Measurements from ENCODE around the gene ADGRA1.
"Not testable (repeated sequence)": the region's sequence is repeated elsewhere in the genome, so short reads cannot be mapped to it uniquely, and the experiment has no call there.

ADGRA1 gene, protein sequence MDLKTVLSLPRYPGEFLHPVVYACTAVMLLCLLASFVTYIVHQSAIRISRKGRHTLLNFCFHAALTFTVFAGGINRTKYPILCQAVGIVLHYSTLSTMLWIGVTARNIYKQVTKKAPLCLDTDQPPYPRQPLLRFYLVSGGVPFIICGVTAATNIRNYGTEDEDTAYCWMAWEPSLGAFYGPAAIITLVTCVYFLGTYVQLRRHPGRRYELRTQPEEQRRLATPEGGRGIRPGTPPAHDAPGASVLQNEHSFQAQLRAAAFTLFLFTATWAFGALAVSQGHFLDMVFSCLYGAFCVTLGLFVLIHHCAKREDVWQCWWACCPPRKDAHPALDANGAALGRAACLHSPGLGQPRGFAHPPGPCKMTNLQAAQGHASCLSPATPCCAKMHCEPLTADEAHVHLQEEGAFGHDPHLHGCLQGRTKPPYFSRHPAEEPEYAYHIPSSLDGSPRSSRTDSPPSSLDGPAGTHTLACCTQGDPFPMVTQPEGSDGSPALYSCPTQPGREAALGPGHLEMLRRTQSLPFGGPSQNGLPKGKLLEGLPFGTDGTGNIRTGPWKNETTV

DNA sequence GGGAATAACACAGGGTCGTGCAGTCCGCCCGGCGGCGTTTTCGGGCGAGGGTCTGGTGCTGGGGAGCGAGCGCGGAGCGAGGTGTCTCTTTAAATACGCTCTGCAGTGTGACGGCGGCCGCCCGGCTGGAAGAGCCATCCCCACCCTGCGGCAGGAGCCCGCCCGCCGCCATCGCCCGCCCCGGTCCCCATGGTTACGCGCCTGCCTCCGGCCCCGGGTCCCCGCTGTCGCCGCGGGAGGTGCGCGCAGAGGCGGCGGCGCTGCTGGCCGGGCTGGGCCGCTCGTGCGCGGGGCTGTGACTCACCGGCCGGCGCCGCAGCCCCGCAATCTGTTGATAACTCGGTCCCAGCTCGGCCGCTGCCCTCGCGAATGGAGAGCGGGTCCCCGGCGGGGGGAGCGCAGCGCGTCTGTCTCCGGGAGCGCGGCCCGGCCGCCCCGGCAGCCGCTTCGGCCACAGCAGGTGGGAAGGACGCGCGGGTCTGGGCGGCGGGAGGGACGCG lies at the start of gene ADGRA1:
Gene ADGRA1, plus strand, starts transcription at position 246 of the 500 bp plus-strand sequence. CDS start 986 bp downstream, outside the sequence.
- no peak for DNase-seq (ENCODE audit: low spot score)

DNA sequence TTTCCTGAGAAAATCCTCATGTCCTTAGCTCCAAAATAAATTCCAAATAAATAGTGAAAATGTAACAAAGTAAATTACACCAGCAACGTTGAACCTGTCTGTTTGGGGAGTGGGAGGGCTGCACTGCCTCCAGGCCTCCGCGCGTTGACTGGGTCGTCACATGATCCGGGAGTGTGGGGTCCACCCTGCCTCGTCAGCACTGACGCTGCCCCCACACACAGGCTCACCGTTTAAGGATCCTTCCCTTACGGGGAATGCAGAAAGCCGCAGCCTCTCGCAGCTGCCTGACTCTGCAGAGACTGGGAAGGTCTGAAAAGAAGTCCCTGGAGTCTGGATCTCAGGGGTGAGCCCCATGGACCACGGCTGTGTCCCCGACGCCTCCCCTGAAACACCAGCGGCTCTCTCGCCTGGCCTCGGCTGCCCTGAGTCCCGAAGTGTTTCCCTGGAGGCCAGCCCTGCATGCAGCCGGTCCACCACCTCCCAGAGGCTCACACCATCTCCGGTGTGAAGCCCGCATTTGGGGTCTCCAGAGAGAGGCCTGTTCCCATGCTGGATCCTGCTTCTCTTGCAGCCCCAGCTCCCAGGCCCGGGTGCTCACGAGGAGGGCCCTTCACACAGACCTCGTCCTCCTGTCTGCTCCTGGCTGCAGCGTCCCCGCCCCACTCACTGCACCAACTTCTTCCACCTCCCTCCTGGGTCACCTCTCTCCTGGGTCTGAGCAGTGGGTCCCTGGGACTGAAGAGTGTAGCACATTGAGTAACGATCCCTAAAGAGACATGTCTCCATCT lies 49.5 kb upstream of the ADGRA1 start:
- DNase-seq (ENCODE audit: low spot score) = no peak

DNA sequence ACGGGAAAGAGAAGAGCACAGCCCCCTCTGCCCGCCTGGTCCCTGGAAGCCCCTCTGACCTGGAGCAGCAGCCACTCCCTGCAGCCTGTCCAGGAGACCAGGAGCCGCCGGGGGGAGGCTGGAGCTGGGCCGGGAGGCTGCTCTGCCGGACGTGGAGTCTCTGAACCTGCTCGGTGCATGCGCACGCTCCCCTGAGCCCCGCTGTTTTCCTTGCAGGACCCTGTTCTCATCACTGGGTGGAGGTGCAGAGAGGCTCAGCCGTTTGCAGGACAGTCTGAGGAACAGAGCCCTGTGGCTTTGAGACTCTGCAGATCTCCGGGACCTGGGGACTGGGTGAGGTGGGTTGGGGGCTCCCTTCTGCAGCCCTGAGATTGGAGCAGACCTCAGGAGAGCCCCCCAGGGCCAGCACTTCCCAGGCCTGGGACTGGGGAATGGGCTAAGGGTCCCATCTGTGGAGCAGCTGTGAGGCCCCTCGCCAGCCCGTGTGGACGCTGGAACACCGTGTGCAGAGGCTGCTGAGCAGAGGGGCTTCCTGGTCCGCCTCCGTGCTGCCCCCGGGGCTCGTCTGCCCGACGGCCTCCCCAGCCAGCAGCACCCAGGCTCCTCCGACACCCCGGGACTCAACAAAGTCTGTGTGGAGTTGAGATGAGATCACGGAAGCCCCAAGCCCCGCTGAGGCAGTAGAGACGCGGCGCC lies 48.5 kb upstream of the ADGRA1 start:
- DNase-seq (ENCODE audit: low spot score) = no peak

DNA sequence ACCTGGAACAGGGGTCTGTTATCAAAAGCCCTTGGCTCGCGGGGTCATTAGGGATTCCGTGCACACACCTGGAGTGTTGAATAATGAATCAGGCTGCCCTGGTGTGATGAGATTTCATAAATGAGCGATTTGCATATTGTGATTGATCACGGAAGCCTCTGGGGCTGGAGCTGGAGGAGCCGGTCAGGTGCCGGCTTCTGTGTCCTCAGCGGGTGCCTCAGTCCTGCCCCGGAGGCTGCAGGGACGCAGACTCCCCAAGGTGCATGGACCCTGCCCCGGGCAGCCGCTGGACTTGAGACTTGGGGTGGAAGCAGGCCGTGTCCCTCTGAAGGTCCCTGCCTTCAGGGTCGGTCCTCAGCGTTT lies 47.9 kb upstream of the ADGRA1 start:
- DNase-seq (ENCODE audit: low spot score) = no peak

DNA sequence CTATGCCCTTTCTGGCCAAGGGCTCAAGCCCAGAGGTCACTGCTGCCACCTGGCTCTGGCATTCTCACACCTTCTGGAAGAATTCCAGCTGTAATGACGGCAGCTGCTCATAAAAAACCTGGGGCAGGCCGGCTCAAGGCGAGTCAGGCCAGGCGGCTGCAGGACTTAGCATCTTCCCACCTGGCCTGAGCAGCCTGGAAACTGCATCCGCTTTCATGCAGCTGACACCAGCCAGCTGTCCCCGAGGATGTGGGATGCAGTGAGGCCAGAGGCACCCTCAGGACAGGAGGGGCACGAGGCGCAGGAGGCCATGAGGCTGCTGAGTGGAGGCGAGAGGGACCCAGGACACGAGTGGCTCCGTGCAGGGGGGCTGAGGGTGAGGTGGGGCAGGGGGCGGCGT lies 47.5 kb upstream of the ADGRA1 start:
- DNase-seq (ENCODE audit: low spot score) = no peak

DNA sequence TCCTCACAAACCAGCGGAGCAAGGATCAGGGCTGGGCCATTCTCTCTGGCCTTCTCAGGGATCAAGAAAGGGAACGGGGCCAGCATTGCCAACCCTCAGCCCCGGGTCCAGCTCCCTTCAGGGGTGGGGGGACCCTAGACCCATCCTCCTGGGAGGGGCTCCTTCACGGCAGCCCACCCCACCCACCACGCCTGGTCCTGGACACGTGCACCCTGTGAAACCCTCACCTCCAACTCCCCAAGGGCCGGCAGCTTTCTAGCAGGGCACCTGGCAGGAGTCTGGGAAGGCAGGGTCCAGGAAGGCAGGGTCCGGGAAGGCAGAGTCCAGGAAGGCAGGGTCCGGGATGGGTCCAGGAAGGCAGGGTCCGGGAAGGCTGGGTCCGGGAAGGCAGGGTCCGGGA lies 46.6 kb upstream of the ADGRA1 start:
- DNase-seq (ENCODE audit: low spot score) = no peak

DNA sequence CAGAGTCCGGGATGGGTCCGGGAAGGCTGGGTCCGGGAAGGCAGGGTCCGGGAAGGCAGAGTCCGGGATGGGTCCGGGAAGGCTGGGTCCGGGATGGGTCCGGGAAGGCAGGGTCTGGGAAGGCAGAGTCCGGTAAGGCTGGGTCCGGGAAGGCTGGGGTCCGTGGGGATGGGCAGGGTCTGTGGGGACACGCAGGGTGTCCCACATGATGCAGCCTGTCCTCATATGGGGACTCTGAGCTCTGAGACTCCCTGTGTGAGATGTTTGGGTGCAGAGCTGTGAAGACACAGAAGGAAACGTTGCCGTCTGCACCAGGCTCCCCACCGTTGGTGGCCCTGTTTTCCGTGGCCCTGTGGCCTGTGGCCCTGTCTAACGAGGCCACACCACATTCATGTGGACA lies 45.7 kb upstream of the ADGRA1 start:
- no peak for DNase-seq (ENCODE audit: low spot score)

DNA sequence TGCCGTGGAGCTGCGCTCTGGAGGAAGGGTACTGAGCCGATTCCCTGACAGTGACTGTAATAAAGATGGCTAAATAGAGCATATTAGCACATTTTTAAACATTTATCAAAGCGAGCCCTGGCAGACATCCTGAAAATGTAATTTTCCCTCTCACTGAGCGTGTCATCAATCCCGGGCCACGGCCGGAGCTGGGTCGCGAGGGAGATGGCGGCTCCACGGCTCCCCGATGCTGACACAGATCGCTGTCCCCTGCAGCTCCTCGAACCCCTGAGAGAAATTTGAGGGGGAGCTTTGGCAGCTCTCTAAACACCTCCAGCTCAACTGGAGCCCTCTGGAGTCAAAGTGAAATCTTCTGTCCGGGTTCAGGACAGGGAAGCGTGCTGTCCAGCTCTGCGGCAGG lies 44.9 kb upstream of the ADGRA1 start:
- no peak for DNase-seq (ENCODE audit: low spot score)

DNA sequence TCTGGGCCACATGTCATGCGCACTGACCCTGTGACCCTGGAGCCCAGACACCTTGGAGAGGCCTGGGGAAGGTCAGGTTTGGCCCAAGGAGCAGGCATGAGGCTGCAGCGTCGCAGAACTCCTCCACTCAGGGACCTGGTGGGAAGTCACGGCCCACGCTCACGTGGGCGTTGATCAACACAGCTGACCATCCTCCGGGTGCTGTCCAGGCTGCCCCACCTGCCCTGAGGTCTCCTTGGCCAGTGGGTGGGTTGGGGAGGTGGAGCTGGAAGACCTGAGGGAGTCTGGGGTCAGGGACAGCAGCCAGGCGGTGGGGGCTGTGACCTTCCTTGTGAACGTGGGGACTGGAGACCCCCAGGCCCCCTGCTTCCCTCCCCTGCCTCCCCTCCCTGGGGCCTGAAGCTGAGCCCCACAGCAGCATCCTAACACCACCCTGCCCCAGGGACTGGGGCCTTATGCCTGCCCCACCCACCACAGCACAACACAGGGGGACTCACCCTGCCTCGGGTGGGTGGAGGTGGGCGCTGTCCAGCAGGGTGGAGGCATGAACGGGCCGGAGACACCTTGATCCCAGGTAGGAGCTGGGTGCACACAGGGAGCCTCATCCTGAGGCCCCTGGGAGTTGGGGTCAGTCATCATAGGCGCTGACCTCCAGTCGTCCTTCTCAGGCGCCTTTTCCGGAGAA lies 44.0 kb upstream of the ADGRA1 start:
- DNase-seq (ENCODE audit: low spot score) = no peak

DNA sequence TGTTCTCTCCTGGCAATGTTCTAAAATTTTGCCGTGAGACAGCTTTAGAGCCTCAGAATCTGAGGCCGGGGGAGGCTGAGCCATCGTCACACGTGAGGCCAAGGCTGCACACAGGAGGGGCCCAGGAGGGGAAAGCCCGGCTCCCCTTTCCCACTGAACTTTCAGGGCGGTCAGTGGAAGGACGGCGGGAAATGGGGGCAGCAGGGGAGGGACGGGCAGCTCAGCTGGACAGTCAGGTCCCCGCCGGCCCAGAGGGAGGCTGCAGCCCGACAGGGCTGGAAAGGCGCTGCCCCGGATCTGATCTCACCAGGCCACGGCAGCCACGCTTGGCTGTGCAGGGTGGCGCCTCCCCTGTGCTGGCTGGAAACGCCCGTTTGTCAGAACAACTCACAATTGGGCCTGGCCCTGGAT lies 43.3 kb upstream of the ADGRA1 start:
- no peak for DNase-seq (ENCODE audit: low spot score)

DNA sequence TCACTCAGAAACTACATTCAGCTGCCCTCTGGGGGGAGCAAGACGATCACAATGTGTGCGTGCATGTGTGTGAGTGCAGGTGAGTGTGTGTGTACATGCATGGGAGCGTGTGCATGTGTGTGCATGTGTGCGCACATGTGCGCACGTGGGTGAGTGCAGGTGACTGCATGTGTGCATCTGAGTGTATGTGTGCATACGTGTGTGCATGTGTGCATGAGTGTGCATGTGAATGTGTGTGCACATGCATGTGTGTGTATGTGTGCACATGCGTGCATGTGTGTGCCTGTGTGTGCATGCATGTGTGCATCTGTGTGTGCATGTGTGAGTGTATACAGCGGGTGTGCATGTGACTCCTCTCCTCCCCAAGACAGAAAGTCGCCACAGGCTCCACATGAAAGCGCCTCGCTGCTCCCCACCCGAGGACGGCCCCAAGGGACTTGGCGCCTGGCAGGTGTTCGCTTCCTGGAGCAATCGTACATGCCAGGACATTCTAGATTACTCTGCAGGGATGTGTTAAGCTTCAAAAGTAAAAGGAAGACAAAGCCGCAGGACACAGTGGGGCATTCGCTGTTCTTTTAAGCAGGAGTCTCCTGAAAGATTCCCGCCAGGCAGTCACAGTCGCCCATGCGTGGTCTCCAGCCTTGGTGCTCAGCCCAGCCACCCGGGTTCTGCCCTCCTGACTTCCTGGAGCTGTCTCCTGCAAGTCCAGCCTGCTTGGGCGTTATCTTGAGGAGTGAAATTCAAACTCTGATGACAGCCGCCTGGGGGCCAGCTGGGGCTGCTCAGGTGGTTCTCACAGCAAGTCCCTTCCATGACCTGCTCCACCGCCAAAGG lies 42.0 kb upstream of the ADGRA1 start:
- DNase-seq (ENCODE audit: low spot score) = no peak

DNA sequence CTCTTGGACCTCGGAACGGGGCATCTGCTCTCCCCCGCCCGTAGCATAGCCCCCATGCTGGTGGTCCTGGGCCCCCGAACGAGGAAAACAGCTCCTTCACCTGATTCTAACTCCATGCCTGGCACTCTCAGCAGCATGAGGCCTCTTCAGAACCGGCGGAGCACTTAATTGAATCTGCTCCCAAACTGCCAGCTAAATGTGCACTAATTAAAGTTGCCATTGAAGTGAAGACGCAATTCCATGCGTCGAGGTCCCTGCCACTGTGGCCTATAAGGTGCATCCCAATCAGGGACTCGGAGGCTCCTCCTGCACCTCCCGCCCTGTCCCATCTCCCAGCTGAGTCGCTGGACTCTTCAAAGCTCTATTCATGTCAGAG lies 41.3 kb upstream of the ADGRA1 start:
- no peak for DNase-seq (ENCODE audit: low spot score)

DNA sequence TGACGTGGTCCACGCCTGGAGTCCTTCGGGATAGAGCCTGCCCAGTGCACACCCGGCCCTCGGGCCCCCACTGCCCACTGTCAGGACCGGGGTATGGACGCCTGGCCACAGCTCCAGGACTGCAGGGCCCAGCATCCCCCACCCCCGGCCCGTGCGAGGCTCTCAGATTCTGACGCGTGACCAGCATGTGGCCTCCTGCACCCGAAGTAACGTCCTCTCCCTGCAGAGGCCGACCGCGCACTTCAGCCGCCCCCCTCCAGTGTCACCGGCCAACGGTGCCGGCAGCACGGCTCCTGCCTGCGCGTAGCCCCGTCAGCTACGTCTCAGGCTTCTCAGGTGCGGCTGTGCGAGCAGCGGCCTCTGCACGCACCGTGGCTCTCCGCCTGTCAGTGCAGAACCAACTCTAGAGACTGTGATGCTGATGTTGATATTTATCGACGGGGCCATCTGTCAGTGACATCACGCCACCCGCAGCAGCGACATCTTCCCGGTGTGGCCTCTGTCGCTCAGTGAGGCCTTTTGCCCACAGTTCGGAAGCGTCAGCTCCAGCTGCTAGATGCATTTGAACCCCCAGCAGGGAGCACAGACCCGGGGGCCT lies 40.1 kb upstream of the ADGRA1 start:
- DNase-seq (ENCODE audit: low spot score) = no peak

DNA sequence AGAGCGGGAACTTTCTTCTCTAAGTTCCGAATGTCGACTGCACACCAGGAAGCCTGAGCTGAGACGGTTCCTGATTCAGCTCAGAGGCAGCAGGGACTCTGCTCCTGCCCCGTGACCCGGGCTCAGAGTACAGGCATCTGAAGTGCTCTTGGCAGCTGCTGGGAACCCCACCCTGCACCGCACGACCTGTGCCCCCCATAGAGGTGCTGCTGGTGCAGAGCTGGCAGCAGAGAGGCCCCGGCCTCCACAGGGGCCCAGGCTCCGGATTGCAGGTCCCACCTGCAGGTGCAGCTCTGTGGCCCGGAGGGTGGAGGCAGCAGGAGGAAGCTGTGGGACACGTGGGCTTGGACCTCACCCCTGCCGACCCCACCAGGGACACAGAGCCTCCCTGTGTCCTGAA lies 39.5 kb upstream of the ADGRA1 start:
- DNase-seq (ENCODE audit: low spot score) = no peak

DNA sequence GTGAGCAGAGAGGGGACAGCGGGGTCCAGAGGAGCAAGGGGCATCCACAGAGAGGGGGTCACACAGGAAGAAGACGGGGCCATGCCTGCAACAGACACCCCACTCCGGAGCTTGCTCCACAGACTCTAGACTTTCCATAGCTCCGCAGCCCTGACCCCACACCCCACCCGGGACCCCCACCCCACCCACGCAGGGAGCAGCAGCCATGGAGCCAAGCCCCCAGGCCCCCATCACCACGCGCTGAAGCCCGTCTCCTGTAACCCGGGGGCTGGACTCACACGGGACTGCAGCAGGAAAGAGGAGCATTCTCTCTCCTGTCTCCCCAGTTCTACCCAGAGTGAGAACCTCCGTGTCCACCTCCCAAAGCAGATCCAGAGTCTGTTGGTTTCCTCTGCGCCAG lies 38.8 kb upstream of the ADGRA1 start:
- no peak for DNase-seq (ENCODE audit: low spot score)

DNA sequence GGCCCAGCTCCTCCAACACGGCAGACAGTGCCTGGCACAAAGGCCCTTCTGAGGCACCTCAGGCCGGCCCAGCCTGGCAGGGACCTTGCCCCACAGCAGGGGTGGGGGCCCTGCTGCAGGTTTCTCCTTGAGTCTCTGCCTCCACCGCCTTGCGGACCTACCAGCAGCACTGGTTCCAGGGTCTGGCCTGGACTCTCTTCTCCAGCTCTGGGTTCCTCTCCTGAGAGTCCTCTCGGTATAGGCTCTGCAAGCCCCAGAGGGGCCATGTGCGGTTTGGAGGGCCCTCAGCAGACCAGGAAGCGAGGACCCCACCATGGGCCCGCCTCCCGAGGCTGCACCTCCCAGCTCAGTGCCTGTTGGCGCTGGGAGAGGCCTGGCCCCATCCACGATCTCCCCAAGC lies 38.1 kb upstream of the ADGRA1 start:
- no peak for DNase-seq (ENCODE audit: low spot score)

DNA sequence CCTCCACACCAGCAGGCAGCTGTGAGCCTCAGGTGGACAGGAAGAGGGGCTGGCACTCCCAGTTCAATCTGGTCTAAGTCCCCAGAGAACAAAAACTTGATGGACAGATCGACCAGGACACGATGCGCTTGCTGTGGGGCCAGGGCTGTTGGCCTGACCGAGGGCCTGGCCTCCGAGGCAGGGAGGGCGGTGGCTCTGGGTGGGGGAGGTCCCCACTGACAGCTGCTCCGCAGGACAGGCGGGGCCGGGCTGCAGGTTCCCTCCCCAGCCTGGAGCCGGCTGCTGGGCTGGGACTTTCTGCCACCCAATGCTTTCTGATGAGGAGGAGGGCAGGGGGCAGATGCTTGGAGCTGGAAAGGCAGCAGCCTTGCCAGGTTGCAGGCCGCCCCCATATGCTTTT lies 37.4 kb upstream of the ADGRA1 start:
- DNase-seq (ENCODE audit: low spot score) = no peak

DNA sequence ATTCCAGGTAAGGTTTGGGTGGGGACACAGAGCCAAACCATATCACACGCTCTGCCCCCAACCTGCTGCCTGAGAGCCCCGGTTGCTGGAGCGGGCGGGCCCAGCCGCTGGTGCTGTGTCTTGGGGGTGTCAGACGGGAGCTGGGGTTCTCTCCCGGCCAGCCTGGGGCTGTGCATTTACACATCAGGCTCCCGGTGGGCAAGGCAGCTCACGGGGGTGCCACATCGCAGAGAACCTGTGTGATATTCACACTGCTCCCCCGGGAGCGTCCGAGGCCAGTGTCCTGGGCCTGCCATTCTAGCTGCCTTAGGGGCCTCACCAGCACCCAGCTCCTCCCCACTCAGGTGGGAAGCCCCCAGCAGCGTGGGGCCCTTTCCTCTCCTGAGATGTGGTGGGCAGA lies 35.6 kb upstream of the ADGRA1 start:
- DNase-seq (ENCODE audit: low spot score) = no peak

DNA sequence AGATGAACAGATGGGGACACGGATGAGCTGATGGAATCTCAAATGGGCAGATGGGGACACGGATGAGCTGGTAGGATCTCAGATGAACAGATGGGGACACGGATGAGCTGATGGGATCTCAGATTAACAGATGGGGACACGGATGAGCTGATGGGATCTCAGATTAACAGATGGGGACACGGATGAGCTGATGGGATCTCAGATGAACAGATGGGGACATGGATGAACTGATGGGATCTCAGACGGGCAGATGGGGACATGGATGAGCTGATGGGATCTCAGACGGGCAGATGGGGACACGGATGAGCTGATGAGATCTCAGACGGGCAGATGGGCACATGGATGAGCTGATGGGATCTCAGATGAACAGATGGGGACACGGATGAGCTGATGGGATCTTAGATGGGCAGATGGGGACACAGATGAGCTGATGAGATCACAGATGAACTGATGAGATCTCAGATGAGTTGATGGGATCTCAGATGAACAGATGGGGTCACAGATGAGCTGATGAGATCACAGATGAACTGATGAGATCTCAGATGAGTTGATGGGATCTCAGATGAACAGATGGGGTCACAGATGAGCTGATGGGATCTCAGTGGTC lies 34.1 kb upstream of the ADGRA1 start:
- DNase-seq (ENCODE audit: low spot score) = not testable (repeated sequence)

DNA sequence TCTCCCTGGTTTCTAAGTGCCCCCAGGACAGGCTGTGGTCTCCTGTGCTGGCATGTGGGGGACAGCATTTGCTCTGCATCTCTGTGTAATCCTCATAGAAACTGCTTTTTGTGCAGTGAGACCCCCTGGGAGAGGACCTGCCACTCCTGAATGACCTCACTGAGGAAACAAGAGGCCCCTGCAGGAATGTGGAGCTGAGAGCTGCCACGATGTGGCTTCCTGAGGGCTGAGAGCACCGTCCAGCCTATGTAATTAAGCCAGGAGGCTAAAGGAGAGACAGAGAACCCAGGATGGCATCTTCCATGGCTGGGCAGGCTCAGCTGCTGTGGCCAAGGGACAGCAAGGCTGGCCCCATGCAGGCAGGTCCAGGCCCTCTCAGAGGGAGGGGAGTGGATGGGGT lies 32.3 kb upstream of the ADGRA1 start:
- no peak for DNase-seq (ENCODE audit: low spot score)

All from HuH-7.5 (cell line).